ENCODE measurements around the gene AIPL1. TPM values are rescaled to one million over a fixed set of nuclear protein-coding genes. Genes with fewer than 3 reads are reported as not detected.

Gene AIPL1
- total and polyA plus RNA-seq, 2 of the 13 experiments (the other 11 are each of a cell fraction or from before 2014, with no cell fraction given) = not detected

DNA sequence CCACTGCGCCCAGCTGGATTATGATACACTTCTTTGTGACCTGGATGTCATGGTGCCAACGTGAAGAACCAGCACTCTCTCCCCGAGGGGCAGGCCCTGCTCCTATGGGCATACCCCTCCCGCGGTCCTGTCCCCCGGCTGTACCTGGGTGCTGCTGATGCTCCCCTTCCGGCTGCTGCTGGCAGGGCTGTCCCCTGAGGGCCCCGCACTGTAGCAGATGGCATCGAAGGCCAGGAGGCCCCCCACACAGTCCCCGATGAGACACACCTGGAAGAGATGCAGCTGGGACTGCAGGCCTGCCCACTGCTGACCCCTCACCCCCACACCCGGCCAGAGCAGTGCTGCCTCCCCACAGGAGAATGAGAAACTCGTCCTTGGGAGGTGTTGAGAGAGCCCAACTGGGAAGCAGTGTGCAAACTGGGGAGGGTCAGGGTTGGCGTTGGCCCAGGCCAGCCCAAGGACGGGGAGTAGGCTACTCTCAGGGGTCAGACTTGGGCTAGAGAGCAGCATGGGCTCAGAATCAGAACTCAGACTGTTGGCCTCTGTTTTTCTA lies 43.0 kb upstream of the AIPL1 start (continued):
- TF ChIP-seq ZNF883 (CRISPR knock-in tag; IDR thresholded peaks at IDR 0.05; ENCODE audit: not compliant biosample characterization) (no peak), SAP130 (CRISPR knock-in tag; IDR thresholded peaks at IDR 0.05; ENCODE audit: low read depth) (no peak), ZFP82 (CRISPR knock-in tag; IDR thresholded peaks at IDR 0.05; ENCODE audit: borderline replicate concordance) (no peak), EHMT2 (IDR thresholded peaks at IDR 0.05; ENCODE audit: borderline replicate concordance, low read depth, low read length) (no peak)
- TF ChIP-seq, protein P1, sequence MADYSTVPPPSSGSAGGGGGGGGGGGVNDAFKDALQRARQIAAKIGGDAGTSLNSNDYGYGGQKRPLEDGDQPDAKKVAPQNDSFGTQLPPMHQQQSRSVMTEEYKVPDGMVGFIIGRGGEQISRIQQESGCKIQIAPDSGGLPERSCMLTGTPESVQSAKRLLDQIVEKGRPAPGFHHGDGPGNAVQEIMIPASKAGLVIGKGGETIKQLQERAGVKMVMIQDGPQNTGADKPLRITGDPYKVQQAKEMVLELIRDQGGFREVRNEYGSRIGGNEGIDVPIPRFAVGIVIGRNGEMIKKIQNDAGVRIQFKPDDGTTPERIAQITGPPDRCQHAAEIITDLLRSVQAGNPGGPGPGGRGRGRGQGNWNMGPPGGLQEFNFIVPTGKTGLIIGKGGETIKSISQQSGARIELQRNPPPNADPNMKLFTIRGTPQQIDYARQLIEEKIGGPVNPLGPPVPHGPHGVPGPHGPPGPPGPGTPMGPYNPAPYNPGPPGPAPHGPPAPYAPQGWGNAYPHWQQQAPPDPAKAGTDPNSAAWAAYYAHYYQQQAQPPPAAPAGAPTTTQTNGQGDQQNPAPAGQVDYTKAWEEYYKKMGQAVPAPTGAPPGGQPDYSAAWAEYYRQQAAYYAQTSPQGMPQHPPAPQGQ (CRISPR knock-in tag; IDR thresholded peaks at IDR 0.05; ENCODE audit: borderline replicate concordance) = no peak
- TF ChIP-seq, protein P2, sequence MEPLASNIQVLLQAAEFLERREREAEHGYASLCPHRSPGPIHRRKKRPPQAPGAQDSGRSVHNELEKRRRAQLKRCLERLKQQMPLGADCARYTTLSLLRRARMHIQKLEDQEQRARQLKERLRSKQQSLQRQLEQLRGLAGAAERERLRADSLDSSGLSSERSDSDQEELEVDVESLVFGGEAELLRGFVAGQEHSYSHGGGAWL (CRISPR knock-in tag; IDR thresholded peaks at IDR 0.05) = no peak

DNA sequence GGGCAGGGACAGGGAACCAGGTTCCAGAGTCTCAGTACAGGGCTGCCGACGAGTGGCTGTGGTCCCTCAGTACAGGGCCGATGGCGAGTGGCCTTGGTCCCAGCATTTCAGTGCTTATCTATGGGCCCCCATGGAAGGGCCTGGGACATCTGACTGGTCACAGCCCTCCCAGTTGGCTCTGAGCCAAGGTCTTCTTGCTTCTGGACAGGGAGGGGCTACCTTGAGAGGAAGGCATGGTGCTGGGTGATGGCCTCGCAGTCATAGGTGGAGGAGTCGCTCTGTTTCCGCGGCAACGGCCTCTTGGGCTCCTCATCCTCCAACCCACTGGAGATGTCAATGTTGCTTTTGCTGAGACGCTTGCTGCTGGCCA lies 41.9 kb upstream of the AIPL1 start:
- Histone ChIP-seq H3K9ac (ENCODE audit: insufficient read depth, low read depth, low read length) (no peak overlapping the region), H2AFZ (ENCODE audit: low read length) (no peak overlapping the region), H3K9me3 (ENCODE audit: low read length) (no peaks in the 10 kb centered on the region), H3K27ac (ENCODE audit: extremely low read length, insufficient read depth, low read length) (no peak overlapping the region), H3K79me2 (ENCODE audit: insufficient read depth, low read length) (no peaks in the 10 kb centered on the region), H3K4me1 (ENCODE audit: insufficient read depth, low read length) (no peaks in the 10 kb centered on the region), H3K36me3 (replicated peaks in 1 of 2; ENCODE audit: control insufficient read depth in 1 of 2, insufficient read depth in 2 of 2, low read length in 2 of 2) (no peaks in the 10 kb centered on the region), H3K4me3 (replicated peaks in 1 of 3; ENCODE audit: insufficient read depth in 1 of 3, low read depth in 2 of 3, low read length in 3 of 3) (no peak overlapping the region), H4K20me1 (ENCODE audit: insufficient read depth, low read length) (no peaks in the 10 kb centered on the region), H3K27me3 (ENCODE audit: control insufficient read depth in 1 of 2, insufficient read depth in 2 of 2, low read length in 2 of 2) (no peaks in the 10 kb centered on the region), H3K4me2 (ENCODE audit: low read depth, low read length) (no peak overlapping the region)
- intact Hi-C loops (cut with micrococcal nuclease; ENCODE audit: unreplicated experiment) = loop anchor here (10.0 kb wide), 1 partner anchor 78 kb away; the partner anchor contains the start of gene PITPNM3
- BruUV-seq (replicated peaks) = no TSS peak
- ChIA-PET CTCF (ENCODE audit: low intra/inter-chr PET ratio, low total read pairs) (no interaction called here), POLR2A (no interaction called here)
- 40% methylated on average over 1 of the region's 10 CpGs for WGBS (ENCODE audit: low lambda C conversion rate)
- FAIRE-seq = no peak
- no peak for DNase-seq (ENCODE audit: low spot score)
- no peak for TF ChIP-seq PHF20 (CRISPR knock-in tag; IDR thresholded peaks at IDR 0.05)
- no peak for TF ChIP-seq ZNF34 (CRISPR knock-in tag; IDR thresholded peaks at IDR 0.05; ENCODE audit: borderline replicate concordance)
- TF ChIP-seq CCAR2 (optimal IDR thresholded peaks at IDR 0.05; ENCODE audit: low read depth, low read length) = no peak
- no peak for TF ChIP-seq HNF4G (IDR thresholded peaks at IDR 0.05; ENCODE audit: borderline replicate concordance, low read depth, low read length)
- no peak for TF ChIP-seq HNF4G (CRISPR knock-in tag; IDR thresholded peaks at IDR 0.05; ENCODE audit: borderline replicate concordance, low read depth)
- TF ChIP-seq ZNF839 (CRISPR knock-in tag; IDR thresholded peaks at IDR 0.05; ENCODE audit: borderline replicate concordance) = no peak
- TF ChIP-seq ZNF776 (CRISPR knock-in tag; IDR thresholded peaks at IDR 0.05) = no peak
- no peak for ATAC-seq
- in situ Hi-C loops (cut with HindIII; ENCODE audit: extremely low pct_ligation_motif_present, low pct_unique_long_range_greater_than_20kb) = no loop called here
